Cerebellar cortex (tissue), 1 donor: ENCODE measurements around the gene RERE.
"Not testable (repeated sequence)": the region's sequence is repeated elsewhere in the genome, so short reads cannot be mapped to it uniquely, and the experiment has no call there.

Experiments used
- DNase-seq: peaks from one replicate; pipeline ENCODE4 v3.0.0-alpha.2; 2015; ENCODE audit warnings: low spot score

The RERE gene

DNA sequence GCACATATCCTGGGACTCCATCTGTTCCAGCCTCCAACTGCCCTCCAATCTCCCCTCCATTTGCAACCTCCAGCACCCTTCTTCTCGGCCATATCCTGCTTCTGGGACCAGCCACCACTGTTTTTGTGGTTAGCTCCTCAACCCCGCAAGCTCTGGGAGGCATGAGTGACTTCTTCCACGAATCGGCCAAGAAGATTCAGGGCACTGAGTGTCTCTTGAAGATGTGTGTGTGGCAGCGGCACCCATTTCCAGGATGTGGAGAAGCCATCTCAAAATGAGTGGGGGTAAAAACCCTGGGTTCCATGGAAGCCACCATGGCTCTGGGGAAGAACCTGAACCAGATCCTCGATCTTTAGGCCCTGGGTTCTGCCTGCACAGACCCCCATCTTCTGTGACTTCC lies 304.9 kb downstream of the RERE start:
- no peak for DNase-seq

DNA sequence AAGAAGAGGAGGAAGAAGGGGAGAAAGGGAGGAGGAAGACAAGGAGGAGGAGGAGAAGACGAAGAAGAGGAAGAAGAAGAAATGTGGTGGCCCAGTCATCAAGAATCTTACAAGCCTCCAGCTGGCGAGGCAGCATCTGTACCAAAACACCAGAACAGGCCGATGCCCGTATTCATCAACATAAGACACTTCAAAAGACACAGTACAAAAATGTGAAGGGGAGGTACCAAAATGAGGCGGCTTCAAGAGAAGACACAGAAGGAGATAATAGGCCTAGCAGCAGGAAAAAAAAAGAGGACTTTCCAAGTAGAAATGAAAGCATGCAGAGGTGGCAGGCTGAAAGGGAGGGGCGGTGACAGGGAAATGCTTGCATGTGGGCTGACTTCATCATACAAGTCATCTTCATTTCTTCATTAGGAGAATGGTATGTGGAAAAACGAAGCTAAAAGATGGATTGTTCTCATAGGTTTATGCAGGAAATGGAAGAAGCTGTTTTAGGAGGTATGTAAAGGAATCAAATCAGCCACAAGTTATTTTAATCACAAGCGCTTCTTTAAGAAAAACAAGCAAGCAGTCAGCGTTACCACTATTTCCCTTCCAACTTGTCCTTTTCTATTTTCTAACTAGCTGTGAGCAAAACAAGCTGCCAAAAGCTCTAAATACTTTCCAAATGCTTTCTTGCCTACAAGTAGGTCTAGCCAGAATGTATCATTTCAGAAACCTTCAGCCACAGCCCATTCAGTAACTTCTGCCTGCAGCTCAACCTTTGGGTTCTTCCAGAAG lies 307.2 kb downstream of the RERE start:
- DNase-seq = peak; percentile 33

DNA sequence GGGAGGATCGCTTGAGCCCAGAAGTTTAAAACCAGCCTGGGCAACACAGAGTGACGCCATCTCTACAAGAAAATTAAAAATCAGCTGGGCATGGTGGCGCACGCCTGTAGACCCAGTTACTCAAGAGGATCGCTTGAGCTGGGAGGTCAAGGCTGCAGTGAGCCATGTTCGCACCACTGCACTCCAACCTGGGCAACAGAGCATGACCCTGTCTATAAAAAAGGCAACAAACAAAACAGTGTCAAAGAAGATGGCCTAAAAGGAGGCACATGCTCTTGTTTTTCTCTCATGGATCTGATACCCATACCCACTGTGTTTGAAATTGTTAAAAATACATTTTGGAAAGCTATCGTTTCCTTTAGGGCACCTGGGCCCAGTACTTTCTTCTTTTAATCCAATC lies 307.9 kb downstream of the RERE start:
- DNase-seq = no peak

DNA sequence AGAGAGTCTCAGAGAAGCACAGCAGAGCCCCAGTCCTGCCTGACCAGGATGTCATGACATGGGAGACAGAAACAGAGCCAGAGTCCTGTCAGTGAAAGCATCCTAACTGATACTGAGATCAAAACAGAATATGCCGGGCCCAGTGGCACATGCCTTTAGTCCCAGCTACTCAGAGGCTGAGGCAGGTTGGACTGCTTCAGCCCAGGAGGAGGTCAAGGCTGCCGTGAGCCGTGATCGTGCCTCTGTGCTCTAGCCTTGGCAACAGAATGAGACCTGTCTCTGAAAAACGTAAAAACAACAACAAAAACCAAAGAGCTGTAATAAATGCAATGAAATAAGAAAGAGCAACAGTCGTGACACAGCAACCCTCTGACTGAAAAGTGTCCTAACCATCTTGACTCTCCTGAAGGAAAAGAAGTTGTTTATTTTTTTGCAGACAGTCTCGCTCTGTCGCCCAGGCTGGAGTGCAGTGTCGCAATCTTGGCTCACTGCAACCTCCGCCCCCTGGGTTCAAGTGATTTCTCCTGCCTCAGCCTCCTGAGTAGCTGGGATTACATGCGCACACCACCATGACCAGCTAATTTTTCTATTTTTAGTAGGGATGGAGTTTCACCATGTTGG lies 310.3 kb downstream of the RERE start:
- DNase-seq = no peak

DNA sequence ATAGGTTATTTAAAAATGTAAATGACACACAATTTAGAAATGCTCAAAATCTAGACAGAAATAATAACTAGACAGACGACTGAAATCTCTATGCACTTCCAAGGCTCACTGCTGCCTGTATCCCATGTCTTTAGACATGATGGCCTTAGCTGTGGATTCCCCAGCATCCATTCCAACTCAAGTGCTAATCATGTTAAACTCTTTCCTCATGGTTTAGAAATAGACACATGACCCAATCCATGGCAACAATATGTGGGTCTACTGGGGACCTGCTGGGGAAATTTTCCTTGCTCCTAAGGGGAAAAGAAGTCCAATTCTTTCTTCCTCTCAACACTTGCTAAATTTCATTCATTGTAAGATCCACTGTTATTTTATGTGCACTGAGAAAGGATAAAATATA lies 311.0 kb downstream of the RERE start:
- no peak for DNase-seq

DNA sequence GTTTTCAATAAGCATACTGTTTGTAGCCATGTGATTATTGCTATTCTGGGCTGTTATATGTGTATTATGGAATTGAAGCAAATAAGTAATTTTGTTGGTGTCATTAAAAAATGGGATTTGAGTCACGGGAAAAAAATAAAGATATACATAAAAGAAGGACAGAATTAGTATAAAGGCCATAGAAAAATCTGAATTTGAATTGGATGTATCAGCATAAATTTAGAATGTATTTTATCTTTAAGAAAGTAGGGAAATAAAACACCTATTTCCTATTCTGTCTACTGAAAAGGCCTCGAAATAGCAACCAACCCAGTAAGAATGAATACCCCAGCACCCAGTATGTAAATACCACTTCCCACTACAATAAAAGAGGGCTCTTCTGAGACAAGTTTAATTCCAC lies 313.6 kb downstream of the RERE start:
- DNase-seq = no peak

DNA sequence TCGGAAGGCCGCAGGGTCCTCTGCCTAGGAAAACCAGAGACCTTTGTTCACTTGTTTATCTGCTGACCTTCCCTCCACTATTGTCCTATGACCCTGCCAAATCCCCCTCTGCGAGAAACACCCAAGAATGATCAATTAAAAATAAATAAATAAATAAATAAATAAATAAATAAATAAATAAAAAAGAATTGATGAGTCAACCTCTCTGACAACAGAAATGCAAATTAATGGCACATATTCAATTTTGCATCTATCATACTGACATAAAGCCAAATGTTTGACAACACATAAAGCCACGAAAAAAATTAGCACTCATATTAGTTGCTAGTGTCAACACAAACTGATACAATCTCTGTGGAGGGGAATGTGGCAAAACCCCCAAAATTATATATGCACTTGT lies 314.5 kb downstream of the RERE start:
- not testable (repeated sequence) for DNase-seq

DNA sequence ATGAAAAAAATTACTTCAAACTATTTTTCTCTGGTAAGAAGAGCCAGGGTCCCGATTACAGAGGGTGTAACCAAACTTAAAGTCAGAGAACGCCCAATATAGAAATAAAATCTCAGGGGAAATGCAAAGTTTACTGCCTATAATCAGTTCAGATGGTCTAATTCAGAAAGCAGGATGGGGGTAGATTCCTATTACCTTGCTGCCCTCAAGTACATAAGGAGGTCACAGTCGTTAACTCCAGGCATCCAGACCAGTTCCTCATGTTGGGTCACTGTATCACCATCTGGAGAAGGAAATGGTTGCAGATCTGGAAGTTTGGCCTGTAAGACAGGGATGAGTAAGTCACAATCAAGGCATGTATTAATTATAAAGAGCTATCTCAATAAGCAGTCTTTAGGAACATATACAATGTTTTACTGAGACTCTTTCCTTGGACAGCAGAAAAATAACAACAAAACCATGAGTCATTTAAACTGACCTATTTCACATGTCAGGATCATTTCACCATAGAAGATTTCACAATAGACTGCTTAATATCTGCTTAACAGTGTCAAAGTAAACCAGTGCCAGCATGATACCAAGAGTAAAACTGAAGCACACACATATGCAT lies 320.1 kb downstream of the RERE start:
- no peak for DNase-seq

DNA sequence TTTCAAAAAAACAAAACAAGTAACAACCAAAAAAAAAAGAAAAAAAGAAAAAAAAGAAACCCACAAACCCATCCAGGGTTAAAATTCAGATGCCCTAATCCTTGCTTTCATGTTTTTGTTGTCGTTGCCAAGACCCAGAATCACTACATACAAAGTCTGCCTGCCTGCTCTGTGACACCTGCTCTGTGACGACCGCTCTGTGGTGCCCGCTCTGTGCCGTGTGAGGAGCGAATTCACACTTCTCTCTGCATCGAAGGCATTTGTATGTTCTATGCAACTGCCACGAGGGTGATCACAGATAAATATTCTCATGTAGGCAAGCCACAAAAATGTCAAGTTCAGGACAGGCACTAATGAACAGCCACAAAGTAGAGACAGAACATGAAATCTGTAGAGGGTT lies 321.0 kb downstream of the RERE start:
- no peak for DNase-seq

DNA sequence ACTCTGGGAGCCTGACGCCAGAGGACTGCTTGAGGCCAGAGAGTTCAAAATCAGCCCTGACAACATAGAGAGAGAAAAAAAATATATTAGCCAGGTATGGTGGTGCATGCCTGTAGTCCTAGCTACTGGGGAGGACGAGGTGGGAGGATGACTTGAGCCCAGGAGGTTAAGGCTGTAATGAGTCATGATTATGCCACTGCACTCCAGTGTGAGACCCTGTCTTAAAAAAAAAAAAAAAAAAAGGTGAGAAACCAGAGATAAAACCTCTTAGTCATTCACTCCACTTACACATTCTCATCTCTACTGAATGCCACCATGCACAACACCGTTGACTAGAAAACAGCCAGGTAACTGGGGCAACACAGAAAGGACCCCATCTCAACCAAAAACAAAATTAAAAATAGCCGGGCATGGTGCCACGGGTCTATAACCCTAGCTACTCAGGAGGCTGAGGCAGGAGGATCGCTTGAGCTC lies 321.5 kb downstream of the RERE start:
- no peak for DNase-seq

DNA sequence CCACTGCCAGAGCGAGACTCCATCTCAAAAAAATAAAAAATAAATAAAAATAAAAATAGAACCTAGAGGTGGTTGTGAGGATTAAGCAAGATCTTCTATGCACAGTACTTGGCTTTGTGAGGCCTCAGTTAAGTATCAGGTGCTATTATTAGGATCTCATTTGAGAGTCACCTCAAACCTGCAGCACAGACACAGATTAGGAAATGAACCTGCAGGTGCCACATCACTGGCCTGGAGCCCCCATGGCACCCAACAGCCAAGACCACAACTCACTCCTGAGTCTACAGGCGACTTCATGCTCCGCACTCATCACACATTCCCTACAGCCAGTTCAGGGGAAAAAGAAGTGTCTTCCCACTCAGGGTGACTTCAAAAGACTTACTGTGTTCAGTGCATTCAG lies 322.8 kb downstream of the RERE start:
- DNase-seq = no peak

DNA sequence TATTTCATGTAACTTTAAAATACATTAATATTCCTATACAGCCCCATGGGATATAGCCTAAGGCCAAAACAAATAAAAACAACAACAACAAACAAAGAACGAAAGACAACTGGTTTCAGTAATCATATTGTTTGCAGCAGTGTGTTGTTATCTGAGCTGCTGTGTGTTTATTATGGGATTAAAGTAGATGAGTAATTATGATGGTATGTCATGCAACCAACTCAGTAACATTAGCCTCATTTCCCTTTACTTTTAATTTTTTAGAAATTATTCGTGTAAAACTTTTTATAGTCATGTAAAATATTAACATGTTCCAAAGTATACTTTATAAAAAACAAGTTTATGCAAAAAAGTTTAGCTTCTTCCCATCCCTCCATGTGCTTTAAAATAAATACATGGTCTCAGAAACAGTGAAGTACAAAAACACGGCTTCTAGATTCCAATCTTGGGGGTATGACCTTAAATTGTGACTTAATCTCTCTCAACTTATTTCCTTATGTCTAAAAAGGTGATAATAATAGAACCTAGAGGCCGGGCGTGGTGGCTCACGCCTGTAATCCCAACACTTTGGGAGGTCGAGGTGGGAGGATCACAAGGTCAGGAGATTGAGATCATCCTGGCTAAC lies 323.4 kb downstream of the RERE start:
- DNase-seq = no peak

DNA sequence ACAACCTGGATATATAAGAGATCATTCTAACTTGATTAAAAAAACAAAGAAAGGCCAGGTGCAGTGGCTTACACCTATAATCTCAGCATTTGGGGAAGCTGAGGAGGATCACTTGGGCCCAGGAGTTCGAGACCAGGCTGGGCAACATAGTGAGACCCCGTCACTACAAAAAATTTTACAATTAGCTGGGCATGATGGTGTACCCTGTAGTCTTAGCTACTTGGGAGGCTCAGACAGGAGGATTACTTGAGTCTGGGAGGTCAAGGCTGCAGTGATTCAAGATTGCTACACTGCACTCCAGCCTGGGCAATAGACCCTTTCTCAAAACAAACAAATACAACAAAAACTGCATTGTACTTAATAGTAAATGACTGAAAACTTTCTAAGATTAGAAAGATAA lies 330.2 kb downstream of the RERE start:
- no peak for DNase-seq

DNA sequence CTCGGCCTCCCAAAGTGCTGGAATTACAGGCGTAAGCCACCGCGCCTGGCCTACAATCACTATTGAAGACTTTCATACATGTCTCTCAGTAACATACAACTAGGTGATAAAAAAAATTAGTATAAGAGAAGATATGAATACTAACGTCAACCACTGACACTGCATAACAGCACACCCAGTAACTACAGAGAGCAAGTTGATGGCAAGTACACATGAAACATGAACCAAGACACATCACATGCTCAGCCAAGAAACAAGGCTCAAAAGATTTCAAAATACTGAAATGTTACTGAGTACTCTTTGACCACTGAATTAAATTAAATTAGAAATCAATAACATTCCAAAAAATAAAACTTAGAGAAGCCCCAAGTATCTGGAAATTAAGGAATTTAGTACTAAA lies 331.4 kb downstream of the RERE start:
- no peak for DNase-seq

DNA sequence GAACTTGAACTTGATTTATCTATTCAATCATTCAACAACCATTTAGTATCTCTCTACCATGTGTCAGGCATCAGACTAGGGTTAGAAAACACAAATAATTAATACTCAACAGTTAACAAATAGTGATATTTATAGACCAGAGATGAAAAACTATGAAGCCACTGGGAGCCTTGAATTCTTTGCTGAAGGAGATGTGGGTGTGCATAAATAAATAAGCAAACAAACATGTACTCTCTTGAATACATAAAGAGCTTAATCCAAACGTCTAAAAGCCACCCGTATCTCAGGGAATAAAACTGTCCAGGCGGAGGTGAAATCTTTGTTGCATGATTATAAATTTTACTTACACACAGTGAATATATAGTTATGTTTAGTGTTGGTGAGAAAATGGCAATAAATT lies 333.9 kb downstream of the RERE start:
- DNase-seq = no peak

DNA sequence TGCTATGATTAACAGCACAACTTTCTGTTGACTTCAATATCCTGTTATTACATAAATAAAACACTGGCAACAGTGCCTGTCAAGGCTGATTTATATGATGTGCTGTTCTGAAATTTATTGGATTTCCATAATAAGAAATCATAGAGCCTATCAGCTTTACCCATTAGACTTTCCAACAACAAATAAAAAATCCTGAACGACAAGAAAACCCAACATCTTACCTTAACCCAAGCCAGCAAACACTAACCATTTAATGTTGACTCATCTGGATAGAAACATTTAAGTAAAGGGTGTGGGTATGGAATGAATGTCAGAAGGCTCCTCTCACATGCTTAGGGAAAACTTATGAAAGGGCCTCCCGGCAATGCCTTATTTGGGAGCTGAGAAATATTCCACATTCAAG lies 334.5 kb downstream of the RERE start:
- no peak for DNase-seq

DNA sequence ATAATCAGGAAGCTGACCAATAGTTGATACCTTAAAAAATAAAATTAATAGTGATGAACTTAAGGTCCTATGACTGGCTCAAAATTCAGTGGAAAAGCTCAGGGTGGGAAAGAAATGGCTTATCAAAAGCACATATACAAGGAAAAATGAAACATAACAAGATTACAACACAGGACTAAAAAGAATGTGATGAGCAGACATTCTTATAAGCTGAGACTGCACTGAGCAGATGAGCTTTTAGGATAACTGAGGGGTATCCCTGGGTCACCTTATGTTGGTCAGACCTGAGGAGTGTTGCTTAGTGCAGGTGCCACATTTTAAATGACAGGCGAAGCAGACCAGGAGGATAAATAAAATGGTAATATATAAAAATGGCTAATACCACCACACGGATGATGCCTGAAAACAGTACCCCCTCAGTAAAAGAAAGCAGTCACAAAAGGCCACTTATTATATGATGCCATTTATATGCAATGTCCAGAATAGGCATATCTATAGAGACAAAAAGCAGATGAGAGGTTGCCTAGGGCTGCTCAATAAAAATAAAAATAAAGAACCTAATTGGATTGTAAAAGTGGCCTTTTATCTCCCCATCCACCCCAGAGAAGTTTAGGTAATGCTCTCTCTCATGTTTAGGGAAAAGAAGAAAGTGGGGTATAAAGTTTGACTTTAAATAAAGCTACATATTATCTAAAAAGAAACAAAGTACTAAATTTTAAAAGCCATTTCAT lies 335.6 kb downstream of the RERE start:
- no peak for DNase-seq

DNA sequence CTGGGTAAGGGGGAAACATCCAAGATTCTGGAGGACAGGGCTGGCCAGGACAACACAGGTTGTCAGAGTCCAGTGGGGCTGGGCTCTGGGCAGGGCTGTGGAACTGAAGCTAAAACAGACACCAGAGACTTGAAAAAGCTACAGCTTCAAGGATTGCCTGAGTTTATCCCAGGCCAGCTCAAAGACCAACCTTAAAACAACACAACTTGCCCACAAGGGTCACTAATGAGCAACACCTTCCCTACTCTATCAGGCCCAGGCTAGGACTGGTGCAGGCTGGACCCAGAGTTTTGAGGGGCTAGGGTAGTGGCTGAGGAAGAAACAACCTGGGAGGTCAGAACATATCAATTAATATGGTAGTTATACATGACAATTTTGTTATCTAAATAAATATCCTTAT lies 338.9 kb downstream of the RERE start:
- no peak for DNase-seq

DNA sequence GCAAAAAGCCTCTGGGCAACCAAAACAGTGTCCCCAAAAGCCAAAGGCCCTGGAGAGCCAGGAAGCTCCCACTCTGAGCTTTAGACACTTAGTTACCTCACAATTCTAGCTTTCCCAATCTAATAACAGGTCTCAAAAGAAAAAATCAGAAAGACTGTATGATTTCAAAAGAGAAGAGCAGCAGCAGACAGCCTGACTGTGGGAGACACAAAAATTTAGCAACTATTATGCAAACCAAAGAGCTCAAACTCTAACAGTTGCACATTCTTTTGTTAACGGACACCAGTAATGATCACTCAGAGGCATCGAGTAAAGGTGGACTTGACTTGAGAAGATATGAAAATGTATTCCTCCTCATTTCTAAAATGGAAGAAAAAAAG lies 339.5 kb downstream of the RERE start:
- DNase-seq = no peak

DNA sequence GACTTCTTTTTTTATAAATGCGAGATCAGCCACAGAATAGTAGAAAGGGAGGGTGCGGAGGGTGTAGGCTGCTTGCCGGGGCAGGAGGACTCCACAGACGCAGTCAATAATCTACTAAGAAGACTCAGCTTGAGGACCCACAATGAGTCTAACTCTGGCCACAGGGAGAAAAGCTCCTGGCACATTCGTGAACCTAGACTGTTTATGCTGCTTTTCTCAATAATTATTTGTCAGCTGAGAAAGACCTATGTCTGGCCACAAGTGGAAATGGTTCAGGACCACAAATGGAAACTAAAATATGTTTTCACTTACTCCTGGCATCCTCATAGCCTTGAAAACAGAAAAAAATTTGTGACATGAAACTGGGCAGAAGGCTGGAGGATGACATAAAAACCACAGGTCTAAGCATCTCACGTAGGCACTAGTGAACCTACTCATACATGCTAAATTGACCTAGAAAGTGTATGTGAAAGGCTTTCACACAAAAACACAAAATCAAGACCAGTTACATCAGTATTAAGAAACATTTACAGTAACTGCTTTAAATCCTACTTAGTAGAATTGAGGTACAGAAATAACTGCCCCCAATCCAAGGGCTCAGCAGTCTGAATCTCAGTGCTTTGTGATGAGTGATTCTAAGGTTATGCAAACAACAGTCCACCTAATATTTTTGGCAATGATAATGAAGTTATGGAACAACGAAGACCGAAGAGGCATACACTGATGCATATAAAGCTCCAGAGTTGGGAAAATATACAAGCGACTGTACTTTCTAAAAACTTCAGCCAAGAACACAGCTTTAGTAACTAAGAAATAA lies 340.1 kb downstream of the RERE start:
- DNase-seq = no peak

DNA sequence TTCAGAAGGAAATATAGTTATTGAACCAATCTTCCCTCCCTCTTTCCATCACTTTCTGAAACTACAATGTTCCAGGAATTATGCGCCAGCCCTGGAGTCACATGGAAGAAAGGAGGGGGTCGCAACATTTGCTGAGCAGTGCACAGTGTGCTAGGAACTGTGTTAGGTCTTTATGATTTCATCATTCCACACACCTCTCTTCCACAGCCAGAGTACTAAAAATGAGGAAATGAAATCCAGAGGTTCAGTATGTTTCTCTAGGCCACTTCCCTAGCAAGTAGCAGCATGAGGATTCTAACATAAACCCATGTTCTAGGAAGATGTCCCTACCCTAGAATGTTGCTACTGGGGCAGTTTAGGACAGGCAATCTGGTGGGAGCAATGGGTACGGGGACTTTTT lies 341.4 kb downstream of the RERE start:
- DNase-seq = no peak
